Endodermal cell (in vitro differentiated cells): ENCODE data around the gene POMT1. TPM values are rescaled to one million over a fixed set of nuclear protein-coding genes. Genes with fewer than 3 reads are reported as not detected.
A peak's percentile ranks its signal among the peaks of the same experiment; 100 is the strongest.

Source experiments
- DNase-seq: peaks from one replicate; pipeline ENCODE4 v3.0.0-alpha.2; 2017
- H3K27ac ChIP-seq: 2 replicates; pipeline ENCODE4 v1.5.1; 2013; ENCODE audit warnings: mild to moderate bottlenecking, low read depth, low read length, moderate library complexity
- H3K27me3 ChIP-seq: 2 replicates; pipeline ENCODE4 v1.6.1; 2013; ENCODE audit warnings: mild to moderate bottlenecking, low read length, moderate library complexity; ENCODE audit not compliant: insufficient read depth, control insufficient read depth, poor library complexity, severe bottlenecking
- H3K36me3 ChIP-seq: 2 replicates; pipeline ENCODE4 v1.7.0; 2013; ENCODE audit warnings: mild to moderate bottlenecking, low read length, moderate library complexity; ENCODE audit not compliant: control insufficient read depth, insufficient read depth
- H3K4me1 ChIP-seq: one replicate; pipeline ENCODE4 v1.7.0; 2013; ENCODE audit warnings: low read length; ENCODE audit not compliant: control insufficient read depth, insufficient read depth
- H3K4me3 ChIP-seq: 2 replicates; pipeline ENCODE4 v1.5.1; 2013; ENCODE audit warnings: mild to moderate bottlenecking, low read length, moderate library complexity
- H3K9ac ChIP-seq: 2 replicates; pipeline ENCODE4 v1.6.1; 2013; ENCODE audit warnings: mild to moderate bottlenecking, low read length, moderate library complexity; ENCODE audit not compliant: poor library complexity, severe bottlenecking; ENCODE audit errors: extremely low read depth
- H3K9me3 ChIP-seq: 2 replicates; pipeline ENCODE4 v1.6.1; 2013; ENCODE audit warnings: mild to moderate bottlenecking, low read length, moderate library complexity; ENCODE audit not compliant: control insufficient read depth
- H3K27ac Mint-ChIP-seq: 2 replicates; pipeline ENCODE4 v1.8.0; 2020; ENCODE audit warnings: mixed read lengths
- H3K27me3 Mint-ChIP-seq: 2 replicates; pipeline ENCODE4 v1.8.0; 2021; ENCODE audit warnings: mild to moderate bottlenecking, mixed read lengths; ENCODE audit not compliant: insufficient read depth
- H3K36me3 Mint-ChIP-seq: 2 replicates; pipeline ENCODE4 v1.8.0; 2020; ENCODE audit warnings: low read depth, mixed read lengths
- H3K4me1 Mint-ChIP-seq: 2 replicates; pipeline ENCODE4 v1.8.0; 2020; ENCODE audit warnings: mixed read lengths
- H3K4me3 Mint-ChIP-seq: 2 replicates; pipeline ENCODE4 v1.8.0; 2020; ENCODE audit warnings: mild to moderate bottlenecking, moderate library complexity, mixed read lengths
- H3K9me3 Mint-ChIP-seq: 2 replicates; pipeline ENCODE4 v1.8.0; 2020; ENCODE audit warnings: mild to moderate bottlenecking, mixed read lengths
- WGBS, 2 experiments: methylation state at CpG; one replicate each; pipeline versions ENCODE4 v1.1.5 to v1.1.7; 2013; ENCODE audit warnings: missing lambda C conversion rate in 2 of 2, mixed read lengths in 1 of 2; ENCODE audit not compliant: insufficient coverage in 1 of 2, insufficient read length in 1 of 2; 5-methylcytosine and 5-hydroxymethylcytosine counted together
- total RNA-seq, 2 donors: library from RNA; stranded (reverse); fragmentation: NEBNext Ultra II Directional in 1 of 2; extraction: Animal tissue kit (Norgen Biotek cat#: 25700) in 1 of 2; gene quantifications; 2 replicates in 1 of 2; 3 replicates in 1 of 2; pipeline ENCODE4 v1.2.1, GENCODE V29; 2021
- TF ChIP-seq, protein P1 (sequence below): fragments of 200-600 bp; sonication (generic); conservative IDR thresholded peaks from 2 replicates; pipeline ENCODE4 v1.5.0; 2021; ENCODE audit warnings: antibody characterized with exemption, mild to moderate bottlenecking

POMT1 gene
- total RNA-seq, 2 donors from 2014 or later, result 42.3 to 53.8 TPM

DNA sequence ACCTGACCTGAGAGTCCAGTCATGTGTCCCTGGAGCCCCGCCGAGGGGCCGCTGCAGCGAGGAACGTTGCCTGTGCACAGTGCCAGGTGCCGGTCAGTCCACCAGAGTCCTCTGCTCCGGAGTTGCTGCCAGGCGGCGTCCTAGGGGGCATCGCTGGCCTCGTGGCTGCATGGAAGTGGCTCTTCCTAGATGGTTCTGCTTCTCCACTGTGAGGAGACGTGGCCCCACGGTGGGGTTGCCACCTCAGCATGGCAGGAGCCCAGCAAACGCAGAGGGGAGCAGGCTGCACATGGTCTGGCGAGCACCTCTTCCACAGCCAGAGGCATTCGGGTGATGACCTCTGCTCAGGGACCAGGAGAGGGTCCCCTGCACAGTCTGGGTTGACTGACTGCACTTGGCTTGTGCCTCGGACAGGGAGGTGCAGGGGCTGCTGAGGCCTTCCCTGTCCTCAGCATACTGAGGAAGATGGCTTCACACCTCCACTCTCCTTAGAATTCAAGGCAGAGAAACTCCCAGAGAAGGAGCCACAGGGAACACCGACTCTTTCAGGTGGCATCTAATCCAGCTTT is 25.9 kb upstream of the POMT1 start:
- DNase-seq, result no peak
- Histone ChIP-seq H3K27me3 (no peaks in the 10 kb centered on the region), H3K4me1 (no peaks in the 10 kb centered on the region), H3K9me3 (no peaks in the 10 kb centered on the region), H3K27ac (no peak overlapping the region), H3K36me3 (peaks cover 93% of the 10 kb centered on the region), H3K9ac (no peak overlapping the region), H3K4me3 (no peak overlapping the region)
- TF ChIP-seq, protein P1, sequence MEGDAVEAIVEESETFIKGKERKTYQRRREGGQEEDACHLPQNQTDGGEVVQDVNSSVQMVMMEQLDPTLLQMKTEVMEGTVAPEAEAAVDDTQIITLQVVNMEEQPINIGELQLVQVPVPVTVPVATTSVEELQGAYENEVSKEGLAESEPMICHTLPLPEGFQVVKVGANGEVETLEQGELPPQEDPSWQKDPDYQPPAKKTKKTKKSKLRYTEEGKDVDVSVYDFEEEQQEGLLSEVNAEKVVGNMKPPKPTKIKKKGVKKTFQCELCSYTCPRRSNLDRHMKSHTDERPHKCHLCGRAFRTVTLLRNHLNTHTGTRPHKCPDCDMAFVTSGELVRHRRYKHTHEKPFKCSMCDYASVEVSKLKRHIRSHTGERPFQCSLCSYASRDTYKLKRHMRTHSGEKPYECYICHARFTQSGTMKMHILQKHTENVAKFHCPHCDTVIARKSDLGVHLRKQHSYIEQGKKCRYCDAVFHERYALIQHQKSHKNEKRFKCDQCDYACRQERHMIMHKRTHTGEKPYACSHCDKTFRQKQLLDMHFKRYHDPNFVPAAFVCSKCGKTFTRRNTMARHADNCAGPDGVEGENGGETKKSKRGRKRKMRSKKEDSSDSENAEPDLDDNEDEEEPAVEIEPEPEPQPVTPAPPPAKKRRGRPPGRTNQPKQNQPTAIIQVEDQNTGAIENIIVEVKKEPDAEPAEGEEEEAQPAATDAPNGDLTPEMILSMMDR, result no peak
- WGBS, 2 experiments, result 94% methylated on average over 12 to 18 of the region's 18 CpGs
- no peaks in the 10 kb centered on the region for H3K27me3 Mint-ChIP-seq
- H3K36me3 Mint-ChIP-seq, result peaks cover 81% of the 10 kb centered on the region
- no peak overlapping the region for H3K4me3 Mint-ChIP-seq
- H3K9me3 Mint-ChIP-seq, result no peaks in the 10 kb centered on the region
- H3K4me1 Mint-ChIP-seq, result no peaks in the 10 kb centered on the region
- peak overlapping the region; percentile 35 for H3K27ac Mint-ChIP-seq

DNA sequence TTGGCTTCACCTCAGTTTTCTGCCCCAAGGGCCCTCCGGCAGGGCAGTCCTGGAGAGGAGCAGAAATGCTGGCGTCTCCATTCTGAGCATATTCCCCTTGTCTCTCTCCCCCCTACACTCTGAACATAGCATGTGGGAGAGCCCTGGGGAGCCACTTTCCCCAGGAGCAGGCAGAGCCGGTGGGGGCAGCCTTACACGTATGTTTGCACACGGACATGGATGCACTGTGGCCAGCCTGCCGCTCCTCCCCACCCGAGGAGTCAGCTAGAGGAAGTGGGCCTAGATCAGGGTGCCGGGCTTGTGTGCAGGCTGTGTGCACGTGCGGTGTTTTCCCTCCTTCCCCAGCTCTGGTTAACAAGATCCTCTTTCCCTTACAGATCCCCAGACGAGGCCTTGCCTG is 25.4 kb upstream of the POMT1 start:
- no peak for DNase-seq
- TF ChIP-seq, protein P1, result no peak
- no peaks in the 10 kb centered on the region for H3K4me1 Mint-ChIP-seq
- Histone ChIP-seq H3K9ac (no peak overlapping the region), H3K27me3 (no peaks in the 10 kb centered on the region), H3K27ac (no peak overlapping the region), H3K9me3 (no peaks in the 10 kb centered on the region), H3K36me3 (peaks cover 95% of the 10 kb centered on the region), H3K4me1 (no peaks in the 10 kb centered on the region), H3K4me3 (no peak overlapping the region)
- no peaks in the 10 kb centered on the region for H3K9me3 Mint-ChIP-seq
- H3K4me3 Mint-ChIP-seq, result no peak overlapping the region
- no peaks in the 10 kb centered on the region for H3K27me3 Mint-ChIP-seq
- peaks cover 82% of the 10 kb centered on the region for H3K36me3 Mint-ChIP-seq
- H3K27ac Mint-ChIP-seq, result peak overlapping the region; percentile 35
- 86 to 94% methylated on average over 1 to 11 of the region's 11 CpGs for WGBS, 2 experiments

DNA sequence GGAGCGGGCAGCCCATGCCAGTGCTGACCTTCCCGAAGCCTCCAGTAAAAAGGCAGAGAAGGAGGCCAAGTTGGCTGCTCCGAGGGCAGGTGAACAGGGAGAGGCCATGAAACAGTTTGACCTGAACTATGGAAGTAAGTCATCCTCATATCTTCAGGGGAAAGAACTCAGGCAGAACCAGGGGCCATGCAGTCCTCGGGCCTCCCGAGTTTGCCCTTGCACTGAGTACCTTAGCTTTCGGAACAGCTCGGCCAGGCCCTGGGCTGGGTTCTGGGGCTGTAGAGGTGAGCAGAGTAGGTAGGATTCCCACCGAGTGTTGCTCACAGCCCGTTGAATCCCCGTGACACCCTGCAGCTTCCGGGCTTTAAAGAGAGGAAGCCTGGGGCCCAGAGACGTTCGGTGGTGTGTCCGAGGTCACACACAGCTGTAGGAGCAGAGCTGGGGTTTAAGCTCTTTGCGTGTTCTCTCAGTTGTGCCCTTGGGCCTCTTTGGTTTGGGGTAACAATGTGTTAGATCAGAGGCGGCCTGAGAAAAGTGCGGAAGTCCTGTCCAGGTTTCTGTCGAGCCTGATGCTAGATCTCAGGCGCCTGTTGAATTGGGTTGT is 24.8 kb upstream of the POMT1 start:
- no peaks in the 10 kb centered on the region for H3K27me3 ChIP-seq
- Mint-ChIP-seq H3K36me3 (peaks cover 84% of the 10 kb centered on the region), H3K9me3 (no peaks in the 10 kb centered on the region), H3K27ac (peak overlapping the region; percentile 86), H3K27me3 (no peaks in the 10 kb centered on the region), H3K4me3 (no peak overlapping the region), H3K4me1 (no peaks in the 10 kb centered on the region)
- no peak overlapping the region for H3K9ac ChIP-seq
- WGBS, 2 experiments, result 91 to 97% methylated on average over 10 to 19 of the region's 19 CpGs
- no peak for DNase-seq
- H3K9me3 ChIP-seq, result no peaks in the 10 kb centered on the region
- H3K36me3 ChIP-seq, result peaks cover 96% of the 10 kb centered on the region
- no peaks in the 10 kb centered on the region for H3K4me1 ChIP-seq
- H3K4me3 ChIP-seq, result no peak overlapping the region
- no peak overlapping the region for H3K27ac ChIP-seq
- TF ChIP-seq, protein P1, result no peak
